BLaER1 treated with 17β-estradiol and CSF1 and Interleukin-3, amounts not matched to agents 10 nM and 100 nM (cell line): Measurements from ENCODE around the gene SSPN.
"Not testable (repeated sequence)": the region's sequence is repeated elsewhere in the genome, so short reads cannot be mapped to it uniquely, and the experiment has no call there.

Source experiments
- H3K27ac ChIP-seq, 11 experiments: shearing (Covaris generic); formaldehyde crosslinking; 2 replicates each; pipeline ENCODE4 v1.8.1; 2022
- H3K27me3 ChIP-seq, 11 experiments: shearing (Covaris generic); formaldehyde crosslinking; 2 replicates each; pipeline ENCODE4 v1.8.1; 2022
- H3K36me3 ChIP-seq, 11 experiments: shearing (Covaris generic); formaldehyde crosslinking; 2 replicates each; pipeline ENCODE4 v1.8.1; 2022
- H3K4me1 ChIP-seq, 10 experiments: shearing (Covaris generic); formaldehyde crosslinking; 2 replicates each; pipeline ENCODE4 v1.8.1; 2022
- H3K4me2 ChIP-seq, 11 experiments: shearing (Covaris generic); formaldehyde crosslinking; 2 replicates each; pipeline ENCODE4 v1.8.1; 2022
- H3K4me3 ChIP-seq, 10 experiments: shearing (Covaris generic); formaldehyde crosslinking; 2 replicates each; pipeline ENCODE4 v1.8.1; 2022
- H3K9ac ChIP-seq, 11 experiments: shearing (Covaris generic); formaldehyde crosslinking; 2 replicates each; pipeline ENCODE4 v1.8.1; 2022
- H3K9me3 ChIP-seq, 11 experiments: shearing (Covaris generic); formaldehyde crosslinking; replicated peaks in 1 of 11; 2 replicates each; pipeline ENCODE4 v1.8.1; 2022
- H4K20me1 ChIP-seq, 11 experiments: shearing (Covaris generic); formaldehyde crosslinking; 2 replicates each; pipeline ENCODE4 v1.8.1; 2022
- Cebpa-rat ChIP-seq, 11 experiments: shearing (Covaris generic); IDR thresholded peaks; 2 replicates each; pipeline ENCODE4 v1.8.1; 2022

SSPN gene

DNA sequence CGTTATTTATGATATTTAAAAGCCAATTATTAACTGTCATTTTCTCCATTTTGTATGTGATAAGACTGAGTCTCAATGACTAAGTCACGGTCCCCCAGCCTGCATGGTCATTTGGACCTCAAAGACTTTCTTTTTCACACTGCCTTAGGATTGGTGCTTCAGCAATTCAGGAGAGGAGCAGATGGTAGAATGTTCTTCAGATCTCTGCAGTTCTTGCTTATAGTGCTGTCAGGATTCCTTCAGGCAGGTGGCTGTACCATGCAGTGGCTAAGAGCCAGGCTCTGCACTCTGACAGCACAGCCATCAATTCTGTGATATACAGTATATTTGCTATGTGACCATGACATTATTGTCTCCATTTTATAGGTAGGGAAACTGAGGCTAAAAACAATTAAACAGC, 18.7 kb downstream of the SSPN start:
- Histone ChIP-seq H3K4me3 (no peak overlapping the region), H3K27ac (no peak overlapping the region), H3K36me3 (no peaks in the 10 kb centered on the region), H3K4me2 (no peak overlapping the region), H4K20me1 (no peaks in the 10 kb centered on the region), H3K4me1 (peaks cover 0 to 19% (median 11%) of the 10 kb centered on the region in 10 experiments; a peak in 11 of 20 replicates), H3K9me3 (peaks cover 0 to 8% (median 0%) of the 10 kb centered on the region in 11 experiments; a peak in 4 of 22 replicates), H3K27me3 (no peaks in the 10 kb centered on the region), H3K9ac (no peak overlapping the region)
- no peak for TF ChIP-seq Cebpa-rat (IDR thresholded peaks at IDR 0.05)

DNA sequence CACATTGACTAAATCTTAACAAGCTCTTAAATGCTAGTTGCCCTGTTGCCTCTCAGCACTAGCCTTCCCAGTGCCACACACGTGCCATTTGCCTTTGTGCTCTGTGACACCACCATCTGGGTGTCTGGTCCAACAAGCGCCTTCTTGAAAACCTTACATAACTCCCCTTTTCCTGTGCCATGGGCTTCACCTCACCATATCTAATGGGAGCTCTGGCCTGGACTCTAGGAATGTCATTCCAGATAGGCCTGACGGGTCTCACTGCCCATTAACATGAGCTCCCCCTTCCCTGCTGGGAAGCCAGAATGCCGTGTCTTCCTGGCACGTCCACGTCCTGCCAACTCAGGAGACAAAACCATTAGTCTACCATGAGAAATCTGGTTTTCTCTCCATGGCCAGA, 24.4 kb downstream of the SSPN start:
- Histone ChIP-seq H3K9me3 (peaks cover 0 to 8% (median 0%) of the 10 kb centered on the region in 11 experiments; a peak in 4 of 22 replicates), H3K4me1 (no peaks in the 10 kb centered on the region), H3K27ac (no peak overlapping the region), H3K4me3 (no peak overlapping the region), H4K20me1 (no peaks in the 10 kb centered on the region), H3K9ac (no peak overlapping the region), H3K27me3 (no peaks in the 10 kb centered on the region), H3K4me2 (no peak overlapping the region), H3K36me3 (no peaks in the 10 kb centered on the region)
- no peak for TF ChIP-seq Cebpa-rat (IDR thresholded peaks at IDR 0.05)

DNA sequence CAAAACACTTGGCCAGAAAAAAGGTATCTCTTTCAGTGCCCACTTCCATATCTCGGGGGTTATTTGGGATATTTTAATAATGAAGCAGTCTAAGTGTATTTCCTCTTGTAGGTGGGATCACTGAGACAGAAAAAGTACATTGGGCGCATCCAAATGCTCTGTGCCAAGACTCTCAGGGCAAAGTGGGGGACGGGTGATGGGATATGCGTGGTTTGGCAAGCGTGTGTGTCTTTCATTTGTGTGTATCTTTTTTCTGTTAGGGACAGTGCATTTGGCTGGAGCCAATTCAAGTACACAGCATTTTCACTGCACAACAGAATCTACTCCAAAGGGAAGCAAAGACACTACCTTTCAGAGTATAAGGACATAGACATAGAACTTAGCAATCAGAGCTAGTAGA, 29.3 kb downstream of the SSPN start:
- TF ChIP-seq Cebpa-rat (IDR thresholded peaks at IDR 0.05), result no peak
- H3K36me3 ChIP-seq, result no peaks in the 10 kb centered on the region
- H3K27me3 ChIP-seq, result no peaks in the 10 kb centered on the region
- no peak overlapping the region for H3K27ac ChIP-seq
- H4K20me1 ChIP-seq, result no peaks in the 10 kb centered on the region
- no peak overlapping the region for H3K4me2 ChIP-seq
- peaks cover 0 to 4% (median 0%) of the 10 kb centered on the region in 11 experiments; a peak in 2 of 22 replicates for H3K9me3 ChIP-seq
- H3K4me3 ChIP-seq, result no peak overlapping the region
- no peaks in the 10 kb centered on the region for H3K4me1 ChIP-seq
- H3K9ac ChIP-seq, result no peak overlapping the region

DNA sequence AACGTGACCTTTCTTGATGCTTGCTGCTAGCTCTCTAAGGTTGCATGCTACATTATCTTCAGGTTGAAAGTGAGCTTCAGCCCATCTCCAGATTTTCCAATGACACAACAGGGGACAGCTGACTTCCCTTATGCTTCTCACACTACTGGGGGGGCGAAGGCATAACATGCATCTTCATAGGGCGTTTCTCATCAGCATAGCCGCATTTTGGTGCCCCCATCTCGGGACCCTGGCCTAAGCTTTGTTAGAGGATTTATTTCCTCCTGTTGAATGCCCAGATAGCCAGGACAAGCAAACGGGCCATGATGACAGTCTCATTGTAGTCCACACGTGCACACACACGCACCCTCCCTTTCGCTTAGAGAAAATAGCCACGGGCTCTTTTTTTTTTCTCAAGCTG, 30.7 kb downstream of the SSPN start:
- Histone ChIP-seq H3K27me3 (no peaks in the 10 kb centered on the region), H4K20me1 (no peaks in the 10 kb centered on the region), H3K4me2 (no peak overlapping the region), H3K36me3 (no peaks in the 10 kb centered on the region), H3K9ac (no peak overlapping the region), H3K4me1 (no peaks in the 10 kb centered on the region), H3K9me3 (peaks cover 0 to 4% (median 0%) of the 10 kb centered on the region in 11 experiments; a peak in 2 of 22 replicates), H3K27ac (no peak overlapping the region), H3K4me3 (no peak overlapping the region)
- no peak for TF ChIP-seq Cebpa-rat (IDR thresholded peaks at IDR 0.05)

DNA sequence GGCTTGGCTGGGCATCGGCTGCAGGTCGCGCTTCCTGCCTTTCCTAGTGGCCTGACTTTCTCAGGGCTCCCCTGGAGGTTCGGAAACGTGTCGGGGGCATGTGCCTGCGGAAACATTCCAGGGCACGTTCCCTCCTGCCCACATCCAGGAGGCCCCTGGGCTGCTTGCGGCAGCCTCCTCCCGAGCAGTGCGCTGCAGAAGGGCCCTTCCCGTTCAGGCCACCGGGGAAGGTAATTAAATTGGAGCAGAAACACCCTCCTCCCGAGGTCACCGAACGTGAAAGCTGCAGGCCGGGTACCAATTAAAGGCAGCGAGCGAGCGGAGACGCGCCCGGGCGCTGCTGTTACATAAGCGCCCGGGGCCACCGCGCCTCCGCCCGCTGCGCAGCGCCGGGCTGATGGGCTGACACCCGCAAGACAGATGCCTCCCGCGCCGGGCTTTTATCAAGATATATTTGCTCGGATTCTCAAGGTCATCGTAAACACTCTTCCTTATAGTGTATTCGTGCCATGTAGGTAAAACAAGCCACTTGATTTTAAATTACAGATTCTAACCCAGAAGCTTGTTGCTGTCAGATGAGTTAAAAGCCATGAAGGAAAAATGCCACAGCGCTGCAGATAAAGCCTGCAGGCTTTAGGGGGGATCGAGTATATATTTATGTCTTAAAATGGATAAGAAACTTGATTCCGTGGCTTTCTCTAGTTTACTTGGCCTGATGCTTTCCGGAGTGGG, 31.4 kb downstream of the SSPN start:
- Histone ChIP-seq H4K20me1 (no peaks in the 10 kb centered on the region), H3K4me1 (no peaks in the 10 kb centered on the region), H3K9me3 (peaks cover 0 to 4% (median 0%) of the 10 kb centered on the region in 11 experiments; a peak in 2 of 22 replicates), H3K4me2 (no peak overlapping the region), H3K4me3 (no peak overlapping the region), H3K9ac (no peak overlapping the region), H3K36me3 (no peaks in the 10 kb centered on the region), H3K27ac (no peak overlapping the region), H3K27me3 (no peaks in the 10 kb centered on the region)
- TF ChIP-seq Cebpa-rat (IDR thresholded peaks at IDR 0.05), result no peak

DNA sequence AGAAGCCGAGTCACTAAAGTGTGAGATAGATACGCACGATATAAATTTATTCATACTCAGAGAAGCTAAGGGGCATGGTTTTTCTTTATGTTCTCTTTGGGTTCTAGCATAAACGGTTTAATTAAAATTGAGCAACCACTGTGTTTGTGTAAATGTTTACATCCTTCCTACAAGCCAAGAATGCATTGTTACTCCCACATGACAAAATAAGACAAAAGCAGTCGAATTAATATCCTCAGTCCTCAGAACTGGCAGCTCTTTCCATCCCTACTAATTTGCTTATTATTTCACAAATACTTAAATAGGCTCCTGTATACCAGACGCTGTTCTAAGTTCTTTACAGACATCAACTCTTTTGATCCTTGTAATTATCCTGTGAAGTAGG, 32.0 kb downstream of the SSPN start:
- Histone ChIP-seq H3K27me3 (no peaks in the 10 kb centered on the region), H3K4me1 (no peaks in the 10 kb centered on the region), H4K20me1 (no peaks in the 10 kb centered on the region), H3K4me3 (no peak overlapping the region), H3K9ac (no peak overlapping the region), H3K36me3 (no peaks in the 10 kb centered on the region), H3K9me3 (peaks cover 0 to 4% (median 0%) of the 10 kb centered on the region in 11 experiments; a peak in 2 of 22 replicates), H3K27ac (no peak overlapping the region), H3K4me2 (no peak overlapping the region)
- TF ChIP-seq Cebpa-rat (IDR thresholded peaks at IDR 0.05), result no peak

DNA sequence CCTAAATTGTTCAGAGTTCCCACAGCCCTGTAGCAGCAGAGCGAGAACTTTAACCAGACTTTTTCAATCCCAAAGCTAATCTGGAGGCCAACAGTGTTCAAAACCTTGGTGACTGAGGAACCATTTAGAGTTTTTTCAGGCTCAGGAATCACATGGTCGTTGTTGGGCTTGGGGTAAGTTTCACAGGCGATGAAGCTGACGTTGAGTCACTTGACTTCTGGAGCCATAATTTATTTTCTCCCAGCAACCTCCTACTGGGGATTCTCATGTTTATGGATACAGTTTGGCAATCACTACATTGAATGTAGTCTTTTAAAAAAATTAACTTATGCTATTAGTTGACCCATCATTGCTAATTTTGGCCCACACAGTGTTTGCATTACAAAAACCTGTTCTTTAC, 34.5 kb downstream of the SSPN start:
- no peak overlapping the region for H3K4me2 ChIP-seq
- no peak overlapping the region for H3K9ac ChIP-seq
- no peak overlapping the region for H3K4me3 ChIP-seq
- no peak for TF ChIP-seq Cebpa-rat (IDR thresholded peaks at IDR 0.05)
- H3K36me3 ChIP-seq, result no peaks in the 10 kb centered on the region
- H3K4me1 ChIP-seq, result no peaks in the 10 kb centered on the region
- H3K27ac ChIP-seq, result no peak overlapping the region
- no peaks in the 10 kb centered on the region for H4K20me1 ChIP-seq
- H3K9me3 ChIP-seq, result peaks cover 0 to 4% (median 0%) of the 10 kb centered on the region in 11 experiments; a peak in 2 of 22 replicates
- no peaks in the 10 kb centered on the region for H3K27me3 ChIP-seq

DNA sequence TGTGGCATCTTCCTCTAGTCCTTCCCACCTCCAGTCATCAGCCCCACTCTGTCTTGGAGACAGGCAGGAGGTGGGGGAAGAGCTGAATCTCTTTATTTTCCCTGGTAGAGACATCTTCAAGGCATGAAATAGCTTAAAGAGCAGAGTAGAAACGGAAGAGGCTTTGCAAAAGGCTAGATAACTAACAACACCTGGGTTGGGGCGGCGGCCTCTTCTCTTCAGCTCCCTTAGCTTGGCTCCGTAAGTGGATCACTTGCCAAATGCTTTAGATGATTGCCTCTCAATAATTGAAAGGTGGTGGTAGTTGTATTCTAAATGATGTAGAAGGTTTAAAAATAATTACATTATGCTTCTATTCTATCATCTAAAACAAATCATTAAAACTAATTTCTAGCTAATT, 36.1 kb downstream of the SSPN start:
- TF ChIP-seq Cebpa-rat (IDR thresholded peaks at IDR 0.05), result no peak
- Histone ChIP-seq H3K9me3 (peaks cover 0 to 3% (median 0%) of the 10 kb centered on the region in 11 experiments; a peak in 2 of 22 replicates), H3K27me3 (no peaks in the 10 kb centered on the region), H3K4me2 (no peak overlapping the region), H3K4me1 (no peaks in the 10 kb centered on the region), H3K4me3 (no peak overlapping the region), H3K36me3 (no peaks in the 10 kb centered on the region), H4K20me1 (no peaks in the 10 kb centered on the region), H3K9ac (no peak overlapping the region), H3K27ac (no peak overlapping the region)

DNA sequence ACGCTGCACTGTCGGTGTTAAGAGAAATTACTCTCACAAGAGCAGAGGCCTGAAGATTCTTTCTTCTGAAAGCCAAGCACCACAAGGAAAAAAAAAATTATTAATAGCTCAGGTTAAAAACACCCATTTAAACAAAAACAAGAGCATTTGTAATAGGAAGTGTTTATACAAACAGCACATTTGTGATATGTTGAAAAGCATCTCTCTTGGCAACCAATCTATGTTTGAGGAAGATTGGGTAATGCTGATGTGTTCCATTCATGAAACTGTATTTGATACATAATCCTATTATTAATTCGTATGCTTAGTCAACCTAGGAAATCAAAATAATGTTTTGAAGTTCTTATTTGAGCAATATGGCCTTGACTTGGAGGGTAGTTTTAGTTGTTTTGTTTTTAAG, 36.5 kb downstream of the SSPN start:
- no peaks in the 10 kb centered on the region for H3K27me3 ChIP-seq
- H3K27ac ChIP-seq, result no peak overlapping the region
- no peak for TF ChIP-seq Cebpa-rat (IDR thresholded peaks at IDR 0.05)
- no peaks in the 10 kb centered on the region for H4K20me1 ChIP-seq
- no peaks in the 10 kb centered on the region for H3K4me1 ChIP-seq
- no peaks in the 10 kb centered on the region for H3K36me3 ChIP-seq
- no peak overlapping the region for H3K4me3 ChIP-seq
- no peaks in the 10 kb centered on the region for H3K9me3 ChIP-seq
- H3K9ac ChIP-seq, result no peak overlapping the region
- H3K4me2 ChIP-seq, result no peak overlapping the region

DNA sequence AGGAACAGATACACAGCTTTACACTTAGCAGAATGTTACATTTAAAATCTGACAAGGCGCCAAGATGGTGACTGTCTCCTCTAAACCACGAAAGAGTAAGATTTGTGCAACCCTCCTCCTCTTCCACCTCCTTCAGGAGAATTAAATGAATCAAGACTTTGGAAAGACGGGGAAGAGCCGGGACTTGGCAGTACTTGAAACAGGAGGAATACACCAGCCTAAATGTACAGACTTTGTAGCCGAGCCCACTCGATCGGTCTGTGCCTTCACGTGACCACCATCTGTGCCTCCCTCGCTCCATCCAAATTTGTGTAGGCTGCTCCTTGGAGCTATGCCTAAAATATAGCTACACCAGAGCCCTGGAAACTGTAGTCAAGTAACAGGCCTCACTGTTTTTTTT, 38.3 kb downstream of the SSPN start:
- H3K27me3 ChIP-seq, result no peaks in the 10 kb centered on the region
- H3K27ac ChIP-seq, result no peak overlapping the region
- no peak for TF ChIP-seq Cebpa-rat (IDR thresholded peaks at IDR 0.05)
- no peak overlapping the region for H3K9ac ChIP-seq
- no peak overlapping the region for H3K4me3 ChIP-seq
- H4K20me1 ChIP-seq, result no peaks in the 10 kb centered on the region
- no peak overlapping the region for H3K4me2 ChIP-seq
- H3K9me3 ChIP-seq, result no peaks in the 10 kb centered on the region
- peaks cover 0 to 2% (median 0%) of the 10 kb centered on the region in 10 experiments; a peak in 1 of 20 replicates for H3K4me1 ChIP-seq
- H3K36me3 ChIP-seq, result no peaks in the 10 kb centered on the region

DNA sequence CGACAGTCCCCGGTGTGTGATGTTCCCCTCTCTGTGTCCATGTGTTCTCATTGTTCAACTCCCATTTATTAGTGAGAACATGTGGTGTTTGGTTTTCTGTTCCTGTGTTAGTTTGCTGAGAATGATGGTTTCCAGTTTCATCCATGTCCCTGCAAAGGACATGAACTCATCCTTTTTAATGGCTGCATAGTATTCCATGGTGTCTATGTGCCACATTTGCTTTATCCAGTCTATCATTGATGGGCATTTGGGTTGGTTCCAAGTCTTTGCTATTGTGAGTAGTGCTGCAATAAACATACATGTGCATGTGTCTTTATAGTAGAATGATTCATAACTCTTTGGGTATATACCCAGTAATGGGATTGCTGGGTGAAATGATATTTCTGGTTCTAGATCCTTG, 40.1 kb downstream of the SSPN start:
- not testable (repeated sequence) for H3K4me3 ChIP-seq, H3K9ac ChIP-seq, H3K9me3 ChIP-seq, H3K36me3 ChIP-seq, H3K4me2 ChIP-seq, H4K20me1 ChIP-seq, H3K27ac ChIP-seq, H3K27me3 ChIP-seq
- peaks cover 0 to 16% (median 6%) of the 10 kb centered on the region in 10 experiments; a peak in 9 of 20 replicates for H3K4me1 ChIP-seq
